GM18909 (cell line): ENCODE data around the gene PRDX1.

Experiments used
- ATAC-seq: cut with Tn5 transposase; IDR thresholded peaks from one replicate; pipeline ENCODE4 v1.9.1; 2021; ENCODE audit warnings: mild to moderate bottlenecking; ENCODE audit not compliant: unreplicated experiment, poor library complexity

The PRDX1 gene

GRCh38 chr1:45521413-45522323 lies at the start of gene PRDX1:
Gene PRDX1 (minus strand): TSS chr1:45521884. CDS start chr1:45519043, 2,841 bp downstream.
- peak; percentile 87 for ATAC-seq

DNA sequence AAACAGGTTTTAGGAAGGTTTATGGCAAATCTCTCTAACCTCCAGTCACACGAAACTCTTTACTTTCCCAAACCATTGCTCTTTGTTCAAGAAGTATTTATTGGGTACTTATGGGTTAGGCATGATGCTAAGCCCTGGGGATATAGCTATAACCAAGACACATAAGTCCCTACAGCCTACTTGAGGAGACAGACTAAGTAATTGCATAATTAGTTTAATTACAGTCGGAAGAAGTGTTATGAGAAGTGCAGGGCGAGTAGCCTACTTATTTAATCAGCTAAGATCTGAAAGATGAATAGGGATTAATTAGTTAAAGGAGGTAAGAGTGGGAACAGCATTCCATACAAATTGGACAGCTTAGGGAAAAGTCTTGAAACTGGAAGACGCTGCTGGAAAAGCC lies 48.9 kb upstream of the PRDX1 start:
- no peak for ATAC-seq

GRCh38 chr1:45569962-45570581 lies 48.4 kb upstream of the PRDX1 start:
- ATAC-seq, result peak; percentile 59

DNA sequence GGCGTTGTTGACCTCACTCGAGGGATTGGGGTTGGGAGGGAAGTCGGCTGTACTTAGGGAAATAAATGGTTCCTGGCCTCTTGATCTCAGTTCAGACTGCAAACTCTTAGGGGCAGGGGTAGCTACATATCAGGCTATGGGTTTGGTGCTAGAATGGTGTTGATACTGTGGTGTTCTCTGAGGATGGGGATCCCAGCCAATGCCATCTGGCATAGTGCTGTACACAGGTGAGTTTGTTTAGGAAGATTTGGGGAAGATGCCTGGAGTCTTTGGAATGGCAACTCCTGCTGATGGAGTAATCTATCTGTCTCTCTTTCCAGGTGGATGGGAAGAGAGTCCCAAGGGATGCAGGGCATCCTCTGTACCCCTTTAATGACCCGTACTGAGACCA lies 47.9 kb upstream of the PRDX1 start:
- no peak for ATAC-seq

- ATAC-seq, result no peak
These were observed 46.7 kb upstream of the PRDX1 start for GRCh38 chr1:45568421-45568820.

DNA sequence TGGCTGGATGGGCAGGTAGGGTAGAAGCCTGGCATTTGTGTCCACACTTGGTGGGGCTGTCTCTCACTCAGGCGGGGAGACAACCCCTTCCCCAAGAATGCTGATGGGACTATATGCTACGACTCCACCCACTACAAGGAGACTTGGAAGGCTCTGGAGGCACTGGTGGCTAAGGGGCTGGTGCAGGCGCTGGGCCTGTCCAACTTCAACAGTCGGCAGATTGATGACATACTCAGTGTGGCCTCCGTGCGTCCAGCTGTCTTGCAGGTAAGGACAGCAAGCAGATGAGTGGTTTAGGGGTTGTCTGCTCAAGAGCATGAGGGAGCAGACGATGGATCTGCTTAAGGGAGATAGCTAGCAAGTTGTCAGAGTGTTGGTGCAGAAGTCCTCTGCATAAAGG lies 46.2 kb upstream of the PRDX1 start:
- ATAC-seq, result no peak

DNA sequence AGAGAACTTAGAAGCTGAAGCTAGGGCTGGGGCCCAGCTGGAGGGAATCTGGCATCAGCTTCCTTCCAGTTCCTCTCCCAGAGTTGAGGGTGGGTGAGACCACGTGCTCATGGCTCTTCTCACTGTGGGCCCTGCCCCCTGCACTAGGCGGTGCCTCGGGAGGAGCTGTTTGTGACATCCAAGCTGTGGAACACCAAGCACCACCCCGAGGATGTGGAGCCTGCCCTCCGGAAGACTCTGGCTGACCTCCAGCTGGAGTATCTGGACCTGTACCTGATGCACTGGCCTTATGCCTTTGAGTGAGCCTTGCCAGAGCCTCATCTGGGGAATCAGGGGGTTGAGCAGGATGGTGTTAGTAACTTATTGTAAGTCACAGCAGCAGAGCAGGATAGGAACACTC lies 45.0 kb upstream of the PRDX1 start:
- no peak for ATAC-seq

DNA sequence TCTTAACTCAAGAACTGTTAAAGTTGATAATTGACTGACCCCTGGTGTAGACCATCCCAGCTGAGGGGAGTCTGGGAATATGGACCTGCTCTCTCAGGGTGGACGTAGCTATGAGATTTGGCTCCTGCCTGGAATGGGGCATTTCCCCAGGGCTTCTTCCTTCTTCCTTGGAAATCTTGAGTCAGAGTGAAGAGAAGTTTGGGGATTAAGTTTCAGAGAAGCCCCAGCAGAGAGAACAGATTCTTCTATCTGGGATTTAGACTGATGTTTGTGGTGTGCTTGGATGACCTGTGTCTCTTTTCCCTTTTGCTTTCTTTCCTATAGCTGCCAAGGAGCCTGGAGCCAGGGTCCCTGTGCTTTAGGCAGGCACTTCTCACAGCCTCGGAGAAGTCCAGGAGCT lies 42.2 kb upstream of the PRDX1 start:
- ATAC-seq, result no peak

GRCh38 chr1:45557422-45557944 lies 35.8 kb upstream of the PRDX1 start:
- ATAC-seq, result no peak

- no peak for ATAC-seq
These were observed 32.5 kb upstream of the PRDX1 start for GRCh38 chr1:45554198-45554597.

DNA sequence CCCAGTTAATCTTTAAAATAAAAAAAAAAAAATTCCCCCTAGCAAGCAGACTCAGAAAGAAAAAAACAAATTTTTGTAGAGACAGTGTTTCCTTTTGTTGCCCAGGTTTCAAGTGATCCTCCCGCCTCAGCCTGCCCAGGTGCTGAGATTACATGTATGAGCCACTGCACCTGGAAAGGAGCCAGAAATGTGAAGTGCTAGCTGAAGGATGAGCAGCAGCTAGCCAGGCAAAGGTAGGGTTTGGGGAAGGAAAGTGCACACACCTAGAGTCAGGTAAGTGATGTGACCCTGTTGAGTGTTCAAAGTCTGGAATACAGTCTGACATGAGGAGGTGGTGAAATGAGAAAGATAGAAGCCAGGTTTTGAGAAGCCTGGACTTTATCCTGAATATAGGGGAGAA lies 30.6 kb upstream of the PRDX1 start:
- ATAC-seq, result no peak

DNA sequence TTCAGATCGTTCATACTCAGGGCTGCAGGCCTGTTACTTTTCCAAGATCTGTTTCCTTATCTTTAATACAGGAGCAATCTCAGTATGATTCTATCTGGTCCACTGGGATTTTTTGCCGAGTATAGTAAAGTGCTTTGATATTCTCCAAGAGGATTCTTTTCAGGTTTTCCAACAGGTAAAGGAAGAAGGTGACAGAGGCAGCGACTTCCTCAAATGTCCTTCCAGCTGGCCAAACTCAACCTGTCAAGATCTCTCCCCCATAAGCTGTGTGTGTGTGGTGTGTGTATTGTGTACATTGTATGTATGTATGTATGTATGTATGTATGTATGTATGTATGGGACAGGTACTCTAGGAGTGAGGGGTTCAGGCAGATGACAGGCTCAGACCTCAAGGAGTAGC lies 30.0 kb upstream of the PRDX1 start:
- ATAC-seq, result no peak

DNA sequence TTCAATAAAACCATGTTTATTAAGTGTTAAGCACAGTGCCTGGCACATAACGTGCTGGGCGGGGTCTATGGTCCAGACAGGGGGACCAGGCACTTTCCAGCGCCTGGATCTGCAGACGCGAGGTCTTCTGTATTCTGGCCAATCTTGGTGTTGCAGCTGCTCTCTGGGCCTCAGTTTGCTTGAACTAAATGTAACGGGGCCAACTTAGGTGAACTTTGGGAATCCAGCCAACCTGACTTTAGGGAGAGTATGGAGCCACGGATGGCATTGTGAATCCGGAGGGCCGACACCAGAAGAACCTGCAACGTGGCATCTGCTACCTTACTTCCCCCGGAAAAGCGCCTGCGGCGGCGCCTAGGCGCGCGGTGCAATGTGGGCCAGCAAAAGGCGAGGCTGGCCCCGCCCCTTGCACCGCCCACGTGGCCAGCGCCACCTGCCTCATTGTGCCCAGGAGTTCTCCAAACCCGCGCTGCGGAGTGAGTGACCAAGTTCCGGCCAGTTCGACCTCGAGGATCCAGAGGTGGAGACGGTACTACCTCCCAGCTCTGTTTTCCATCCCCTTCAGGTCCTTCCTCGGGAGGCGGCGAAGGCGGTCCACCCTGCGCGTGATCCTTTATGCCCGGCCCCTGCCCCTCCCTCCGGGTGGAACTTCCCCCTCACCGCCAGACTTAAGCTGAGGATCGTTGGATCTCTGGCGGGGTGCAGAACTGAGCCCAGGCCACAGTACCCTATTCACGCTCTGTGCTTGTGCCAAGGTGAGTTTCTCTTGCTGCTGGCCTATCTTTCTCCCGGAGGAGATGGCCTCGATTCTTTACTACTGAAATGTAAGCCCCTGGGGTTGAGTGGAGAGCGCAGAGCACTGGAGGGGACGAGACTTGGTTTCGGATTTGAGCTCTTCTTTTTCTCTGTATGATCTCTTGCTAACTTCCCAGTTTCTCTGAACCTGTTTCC lies 29.0 kb upstream of the PRDX1 start, which contains the start of gene AKR1A1:
AKR1A1 (plus strand) TSS at position 426 of the 951 bp plus-strand sequence. CDS start 10,969 bp downstream, outside the sequence.
- ATAC-seq, result peak; percentile 87

- ATAC-seq, result peak; percentile 9
These were observed 24.0 kb upstream of the PRDX1 start for GRCh38 chr1:45545553-45546310.

DNA sequence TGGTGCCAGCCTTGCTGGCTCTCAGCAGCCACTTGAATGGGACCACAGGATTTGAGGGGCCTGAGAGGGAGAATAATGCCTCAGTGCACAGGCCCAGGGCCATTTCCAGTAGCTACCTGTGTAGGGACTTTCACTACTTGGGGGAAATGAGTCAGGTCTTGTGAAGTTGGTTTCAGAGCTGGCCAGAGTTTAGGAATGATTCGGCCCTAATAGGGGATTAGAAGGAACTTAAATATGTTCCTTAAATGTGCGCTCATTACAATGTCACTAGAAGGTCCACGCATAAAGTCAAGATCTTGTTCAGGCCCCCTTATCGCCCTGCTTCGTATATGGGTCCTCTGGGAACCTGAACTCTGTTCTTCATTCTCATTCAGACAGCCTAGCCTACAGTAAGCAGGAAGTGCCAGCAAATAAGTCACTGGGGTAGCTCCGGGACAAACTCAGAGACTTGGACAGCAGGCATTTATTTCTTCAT lies 23.4 kb upstream of the PRDX1 start:
- ATAC-seq, result peak; percentile 63

DNA sequence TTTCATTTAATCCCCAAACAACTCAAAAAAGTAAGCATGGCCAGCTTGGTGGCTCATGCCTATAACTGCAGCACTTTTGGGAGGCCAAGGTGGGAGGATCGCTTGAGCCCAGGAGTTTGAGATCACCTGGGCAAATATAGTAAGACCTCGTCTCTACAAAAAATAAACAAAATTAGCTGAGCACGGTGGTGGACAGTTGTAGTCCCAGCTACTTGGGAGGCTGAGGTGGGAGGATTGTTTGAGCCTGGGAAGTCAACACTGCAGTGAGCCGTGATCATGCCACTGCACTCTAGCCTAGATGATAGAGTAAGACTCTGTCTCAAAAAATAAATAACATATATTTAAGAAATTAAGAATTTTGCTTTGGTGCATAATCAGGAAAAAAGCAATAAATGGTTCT lies 22.8 kb upstream of the PRDX1 start:
- ATAC-seq, result no peak

DNA sequence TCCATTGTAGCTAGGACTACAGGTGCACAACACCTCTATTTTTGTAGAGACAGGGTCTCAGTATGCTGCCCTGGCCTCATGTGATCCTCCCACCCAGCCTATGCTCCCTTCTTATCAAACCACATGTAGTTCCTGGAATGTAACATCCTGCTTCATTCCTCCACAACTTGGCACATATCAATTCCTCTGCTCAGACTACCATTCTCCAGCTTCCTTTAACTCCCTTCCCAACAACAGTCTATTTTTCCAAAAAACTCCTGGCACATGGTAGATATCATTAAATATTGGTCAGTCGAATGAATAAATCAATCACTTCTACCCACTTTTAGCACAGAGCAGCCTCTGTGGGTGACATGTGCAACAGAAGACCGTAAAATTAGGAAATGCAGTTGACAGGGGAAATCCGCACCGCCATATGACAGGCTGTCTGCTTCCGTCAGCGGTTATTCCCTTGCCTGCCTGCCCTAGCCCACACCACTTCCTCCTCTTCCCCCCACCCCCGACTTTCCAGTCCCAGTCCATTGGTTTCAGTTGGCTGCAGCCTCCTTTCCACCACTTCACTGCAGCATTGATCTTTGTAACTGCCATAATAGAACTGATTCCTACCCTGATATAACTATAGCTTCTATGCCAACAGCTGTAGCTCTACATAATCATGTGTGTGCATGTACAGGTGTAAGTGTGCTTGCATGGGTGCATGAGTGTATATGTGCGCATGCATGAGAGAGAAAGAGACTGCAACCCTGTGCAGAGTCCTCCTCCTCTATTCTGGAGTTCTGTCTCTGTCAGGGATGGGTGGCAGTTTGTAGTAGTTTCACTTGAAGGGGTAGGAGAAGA lies 22.1 kb upstream of the PRDX1 start:
- ATAC-seq, result peak; percentile 54

DNA sequence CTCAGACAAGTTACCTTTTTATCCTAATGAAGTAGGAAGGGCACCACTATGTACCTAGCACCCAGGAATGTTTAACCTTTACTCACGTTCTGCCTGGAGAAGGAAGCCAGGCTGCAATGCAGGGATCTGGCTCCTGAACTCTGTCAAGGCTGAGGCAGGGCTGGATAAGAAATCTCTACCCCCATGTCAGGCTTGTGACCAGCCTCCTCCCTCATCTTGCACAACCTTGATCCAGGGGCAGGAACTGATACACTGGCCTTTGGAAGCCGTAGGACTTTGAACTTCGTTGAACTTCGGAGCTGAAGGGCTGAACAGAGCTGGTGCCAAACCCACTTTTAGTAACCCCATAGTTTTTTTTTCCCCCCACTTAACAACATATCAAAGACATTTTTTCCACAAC lies 20.9 kb upstream of the PRDX1 start:
- no peak for ATAC-seq

- ATAC-seq, result no peak
These were observed 19.5 kb upstream of the PRDX1 start for GRCh38 chr1:45541193-45541592.
